Inferior parietal cortex (tissue), 1 donor: ENCODE measurements around the gene MTFP1.
"Not testable (repeated sequence)": the region's sequence is repeated elsewhere in the genome, so short reads cannot be mapped to it uniquely, and the experiment has no call there.

Experiments
- DNase-seq: peaks from one replicate; pipeline ENCODE4 v3.0.0-alpha.2; 2016; ENCODE audit errors: extremely low spot score

MTFP1 gene

GRCh38 chr22:30426388-30427353 lies 1.1 kb downstream of the MTFP1 start:
- peak; percentile 73 for DNase-seq

- DNase-seq: no peak
Measured at GRCh38 chr22:30427871-30428270, 2.3 kb downstream of the MTFP1 start.

GRCh38 chr22:30429887-30430286 lies 4.3 kb downstream of the MTFP1 start:
- DNase-seq: no peak

GRCh38 chr22:30430933-30431332 lies 5.4 kb downstream of the MTFP1 start:
- no peak for DNase-seq

- no peak for DNase-seq
Measured at GRCh38 chr22:30432096-30432495, 6.5 kb downstream of the MTFP1 start.

GRCh38 chr22:30432520-30432919 lies 7.0 kb downstream of the MTFP1 start:
- DNase-seq: no peak

GRCh38 chr22:30433227-30433626 lies 7.7 kb downstream of the MTFP1 start:
- no peak for DNase-seq

- DNase-seq: no peak
Measured at GRCh38 chr22:30433773-30434172, 8.2 kb downstream of the MTFP1 start.

- no peak for DNase-seq
Measured at GRCh38 chr22:30434843-30435242, 9.3 kb downstream of the MTFP1 start.

GRCh38 chr22:30435674-30436126 lies 10.1 kb downstream of the MTFP1 start:
- no peak for DNase-seq

GRCh38 chr22:30436196-30436595 lies 10.6 kb downstream of the MTFP1 start:
- no peak for DNase-seq

- DNase-seq: no peak
Measured at GRCh38 chr22:30438559-30438958, 13.0 kb downstream of the MTFP1 start.

GRCh38 chr22:30439226-30439625 lies 13.7 kb downstream of the MTFP1 start:
- no peak for DNase-seq

- no peak for DNase-seq
Measured at GRCh38 chr22:30439836-30440235, 14.3 kb downstream of the MTFP1 start.

- no peak for DNase-seq
Measured at GRCh38 chr22:30441088-30441487, 15.5 kb downstream of the MTFP1 start.

GRCh38 chr22:30444632-30445437 lies 19.3 kb downstream of the MTFP1 start:
- peak; percentile 67 for DNase-seq

GRCh38 chr22:30445438-30446145 lies 20.0 kb downstream of the MTFP1 start:
- no peak for DNase-seq

GRCh38 chr22:30447656-30448055 lies 22.1 kb downstream of the MTFP1 start:
- DNase-seq: no peak

GRCh38 chr22:30451488-30451887 lies 25.9 kb downstream of the MTFP1 start:
- not testable (repeated sequence) for DNase-seq

GRCh38 chr22:30452861-30453260 lies 27.3 kb downstream of the MTFP1 start:
- DNase-seq: no peak

GRCh38 chr22:30453731-30454510 lies 28.4 kb downstream of the MTFP1 start:
- no peak for DNase-seq
